Upper lobe of left lung (tissue), 4 donors: ENCODE results near the gene BORA.

Source experiments
- POLR2A ChIP-seq, 4 donors: fragments of 450-650 bp; IDR thresholded peaks; one replicate each; pipeline ENCODE4 v1.5.1; 2016 to 2017; ENCODE audit warnings: antibody characterized with exemption in 4 of 4, mild to moderate bottlenecking in 2 of 4
- POLR2AphosphoS5 ChIP-seq, 2 donors: sonication (generic); formaldehyde crosslinking; IDR thresholded peaks; one replicate each; pipeline ENCODE4 v1.5.1; 2017; ENCODE audit warnings: antibody characterized with exemption in 2 of 2
- TF ChIP-seq, protein P1 (sequence below), 6 experiments: fragments of 450-650 bp in 4 of 6; fragments of 200-600 bp in 2 of 6; sonication (generic) in 2 of 6; IDR thresholded peaks; one replicate each; pipeline ENCODE4 v1.5.1; 2016 to 2019; ENCODE audit warnings: antibody characterized with exemption in 6 of 6

GRCh38 chr13:72788831-72789230 is 61.1 kb downstream of the BORA start:
- TF ChIP-seq, protein P1, sequence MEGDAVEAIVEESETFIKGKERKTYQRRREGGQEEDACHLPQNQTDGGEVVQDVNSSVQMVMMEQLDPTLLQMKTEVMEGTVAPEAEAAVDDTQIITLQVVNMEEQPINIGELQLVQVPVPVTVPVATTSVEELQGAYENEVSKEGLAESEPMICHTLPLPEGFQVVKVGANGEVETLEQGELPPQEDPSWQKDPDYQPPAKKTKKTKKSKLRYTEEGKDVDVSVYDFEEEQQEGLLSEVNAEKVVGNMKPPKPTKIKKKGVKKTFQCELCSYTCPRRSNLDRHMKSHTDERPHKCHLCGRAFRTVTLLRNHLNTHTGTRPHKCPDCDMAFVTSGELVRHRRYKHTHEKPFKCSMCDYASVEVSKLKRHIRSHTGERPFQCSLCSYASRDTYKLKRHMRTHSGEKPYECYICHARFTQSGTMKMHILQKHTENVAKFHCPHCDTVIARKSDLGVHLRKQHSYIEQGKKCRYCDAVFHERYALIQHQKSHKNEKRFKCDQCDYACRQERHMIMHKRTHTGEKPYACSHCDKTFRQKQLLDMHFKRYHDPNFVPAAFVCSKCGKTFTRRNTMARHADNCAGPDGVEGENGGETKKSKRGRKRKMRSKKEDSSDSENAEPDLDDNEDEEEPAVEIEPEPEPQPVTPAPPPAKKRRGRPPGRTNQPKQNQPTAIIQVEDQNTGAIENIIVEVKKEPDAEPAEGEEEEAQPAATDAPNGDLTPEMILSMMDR (IDR thresholded peaks at IDR 0.05): no peak
- no peak for TF ChIP-seq POLR2A (IDR thresholded peaks at IDR 0.05)
- no peak for TF ChIP-seq POLR2AphosphoS5 (IDR thresholded peaks at IDR 0.05)
